ENCODE results near the gene AMER3.

AMER3 gene

GRCh38 chr2:130768191-130768855 lies 13.0 kb downstream of the AMER3 start:
- Histone ChIP-seq H4K20me1 (ENCODE audit: insufficient read depth, low read length) (no peaks in the 10 kb centered on the region; the same call in 1 of the 2 replicates), H3K4me3 (ENCODE audit: low read depth in 1 of 2, low read length in 2 of 2) (no peak overlapping the region), H3K36me3 (ENCODE audit: insufficient read depth, low read length) (no peaks in the 10 kb centered on the region), H3K27me3 (ENCODE audit: insufficient read depth, low read length, poor library complexity) (no peaks in the 10 kb centered on the region), H3K27ac (ENCODE audit: low read length) (no peak overlapping the region), H3K9me3 (ENCODE audit: insufficient read depth, low read length, severe bottlenecking) (no peaks in the 10 kb centered on the region), H3K9ac (ENCODE audit: low read depth, low read length) (no peak overlapping the region), H2AFZ (ENCODE audit: low read depth, low read length) (no peak overlapping the region), H3K79me2 (ENCODE audit: insufficient read depth, low read length) (no peaks in the 10 kb centered on the region), H3K4me2 (ENCODE audit: insufficient read depth, low read length) (no peak overlapping the region), H3K4me1 (ENCODE audit: insufficient read depth, low read length) (no peaks in the 10 kb centered on the region)
- no peak for TF ChIP-seq EZH2 (IDR thresholded peaks at IDR 0.05; ENCODE audit: borderline replicate concordance, low read depth, low read length, severe bottlenecking)
- TF ChIP-seq CTCF (IDR thresholded peaks at IDR 0.05; ENCODE audit: borderline replicate concordance, extremely low read depth, low read length, poor library complexity, severe bottlenecking), result peak; percentile 24
- ATAC-seq (ENCODE audit: insufficient read depth, low read depth) (no peak), DNase-seq (no peak)

DNA sequence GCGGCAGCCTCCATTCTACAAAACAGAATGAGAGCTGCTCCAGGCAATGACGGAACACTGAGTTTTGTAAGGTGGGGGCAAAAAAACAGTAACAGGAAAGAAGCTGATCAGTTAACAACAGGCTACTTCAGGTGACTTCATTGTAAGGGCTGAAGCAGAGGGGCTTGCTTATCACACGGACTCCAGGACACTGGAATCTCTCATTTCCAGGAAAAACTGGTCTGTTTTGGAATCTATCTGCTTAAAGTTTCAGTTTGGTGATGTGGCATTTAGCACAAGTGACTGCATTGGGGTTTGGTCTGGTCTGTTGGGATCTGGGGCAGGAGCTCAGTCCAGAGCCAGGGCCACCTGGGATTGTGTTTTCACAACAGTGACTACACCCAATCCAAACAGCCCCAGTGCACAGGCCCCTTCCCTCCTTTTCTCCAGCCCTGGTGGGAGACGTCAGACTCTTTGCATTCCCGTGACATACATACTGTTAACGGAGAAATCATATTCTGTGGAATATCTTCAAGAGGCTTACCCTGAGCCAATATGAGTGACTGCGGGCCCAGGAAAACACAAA lies 14.1 kb downstream of the AMER3 start:
- no peak for ATAC-seq (ENCODE audit: insufficient read depth, low read depth)

GRCh38 chr2:130776550-130776949 lies 21.2 kb downstream of the AMER3 start:
- no peak overlapping the region for H3K27ac ChIP-seq (ENCODE audit: low read length)
- H3K79me2 ChIP-seq (ENCODE audit: insufficient read depth, low read length), result no peaks in the 10 kb centered on the region
- no peaks in the 10 kb centered on the region for H3K4me1 ChIP-seq (ENCODE audit: insufficient read depth, low read length)
- H3K36me3 ChIP-seq (ENCODE audit: insufficient read depth, low read length), result no peaks in the 10 kb centered on the region
- DNase-seq (no peak), ATAC-seq (ENCODE audit: insufficient read depth, low read depth) (no peak)
- H4K20me1 ChIP-seq (ENCODE audit: insufficient read depth, low read length), result no peaks in the 10 kb centered on the region
- no peak overlapping the region for H3K9ac ChIP-seq (ENCODE audit: low read depth, low read length)
- H3K4me3 ChIP-seq (ENCODE audit: low read depth in 1 of 2, low read length in 2 of 2), result no peak overlapping the region
- H3K4me2 ChIP-seq (ENCODE audit: insufficient read depth, low read length), result no peak overlapping the region
- TF ChIP-seq CTCF (IDR thresholded peaks at IDR 0.05; ENCODE audit: borderline replicate concordance, extremely low read depth, low read length, poor library complexity, severe bottlenecking), result no peak
- no peak for TF ChIP-seq EZH2 (IDR thresholded peaks at IDR 0.05; ENCODE audit: borderline replicate concordance, low read depth, low read length, severe bottlenecking)
- no peaks in the 10 kb centered on the region for H3K27me3 ChIP-seq (ENCODE audit: insufficient read depth, low read length, poor library complexity)
- no peaks in the 10 kb centered on the region for H3K9me3 ChIP-seq (ENCODE audit: insufficient read depth, low read length, severe bottlenecking)
- no peak overlapping the region for H2AFZ ChIP-seq (ENCODE audit: low read depth, low read length)

More for the DNA sequence above, 14.1 kb downstream of the AMER3 start:
- no peak overlapping the region for H3K4me2 ChIP-seq (ENCODE audit: insufficient read depth, low read length)
- no peaks in the 10 kb centered on the region for H3K9me3 ChIP-seq (ENCODE audit: insufficient read depth, low read length, severe bottlenecking)
- no peaks in the 10 kb centered on the region; the same call in 1 of the 2 replicates for H4K20me1 ChIP-seq (ENCODE audit: insufficient read depth, low read length)
- no peak for DNase-seq
- no peak overlapping the region for H3K9ac ChIP-seq (ENCODE audit: low read depth, low read length)
- H2AFZ ChIP-seq (ENCODE audit: low read depth, low read length), result no peak overlapping the region
- TF ChIP-seq CTCF (IDR thresholded peaks at IDR 0.05; ENCODE audit: borderline replicate concordance, extremely low read depth, low read length, poor library complexity, severe bottlenecking), result no peak
- no peak for TF ChIP-seq EZH2 (IDR thresholded peaks at IDR 0.05; ENCODE audit: borderline replicate concordance, low read depth, low read length, severe bottlenecking)
- no peak overlapping the region for H3K27ac ChIP-seq (ENCODE audit: low read length)
- H3K27me3 ChIP-seq (ENCODE audit: insufficient read depth, low read length, poor library complexity), result no peaks in the 10 kb centered on the region
- no peaks in the 10 kb centered on the region for H3K4me1 ChIP-seq (ENCODE audit: insufficient read depth, low read length)
- no peaks in the 10 kb centered on the region for H3K36me3 ChIP-seq (ENCODE audit: insufficient read depth, low read length)
- H3K4me3 ChIP-seq (ENCODE audit: low read depth in 1 of 2, low read length in 2 of 2), result no peak overlapping the region
- no peaks in the 10 kb centered on the region for H3K79me2 ChIP-seq (ENCODE audit: insufficient read depth, low read length)

Data from DND-41 (cell line).